HEK293 (cell line): ENCODE data around the gene LMBR1.

Experiments
- CTCF ChIA-PET: fragments of 350-600 bp; formaldehyde crosslinking; extraction: SDS; loops from one replicate; lab custom pipeline; 2021; ENCODE audit warnings: antibody characterized with exemption; lab: Yijun Ruan, JAX
- POLR2A ChIA-PET: fragments of 300-600 bp; formaldehyde crosslinking; extraction: SDS; loops from one replicate; lab custom pipeline; 2020; ENCODE audit warnings: antibody characterized with exemption, inconsistent platforms; lab: Yijun Ruan, JAX
- H3K27ac ChIP-seq: fragments of 200-500 bp; sonication (Bioruptor generic); 2 replicates; pipeline ENCODE4 v1.5.1; 2014; ENCODE audit warnings: low read depth, low read length, control low read depth, inconsistent platforms; ENCODE audit errors: extremely low read depth
- H3K36me3 ChIP-seq, 2 experiments: fragments of 200-500 bp in 1 of 2; sonication (Bioruptor generic) in 1 of 2; 1 replicate in 1 of 2; 2 replicates in 1 of 2; pipeline ENCODE4 v1.5.1; 2014 to 2017; ENCODE audit warnings: inconsistent platforms in 2 of 2, low read length in 2 of 2; ENCODE audit not compliant: control insufficient read depth in 2 of 2, insufficient read depth in 1 of 2
- H3K4me1 ChIP-seq: fragments of 200-500 bp; sonication (Bioruptor generic); 2 replicates; pipeline ENCODE4 v1.5.1; 2014; ENCODE audit warnings: mild to moderate bottlenecking, low read length, inconsistent platforms; ENCODE audit not compliant: control insufficient read depth, insufficient read depth
- H3K4me3 ChIP-seq: 2 replicates; pipeline ENCODE4 v1.5.1; 2011; ENCODE audit warnings: low read depth, mild to moderate bottlenecking, control low read depth, low read length, moderate library complexity
- H3K9me3 ChIP-seq: fragments of 200-500 bp; sonication (Bioruptor generic); 2 replicates; pipeline ENCODE4 v1.5.1; 2014; ENCODE audit warnings: low read depth, low read length, inconsistent platforms; ENCODE audit not compliant: control insufficient read depth, insufficient read depth
- BCL6B ChIP-seq: fragments of 450-650 bp; formaldehyde crosslinking; IDR thresholded peaks from 2 replicates; pipeline ENCODE4 v1.5.1; 2017; ENCODE audit warnings: missing biosample characterization, missing genetic modification characterization
- HOXD13 ChIP-seq: sonication (generic); formaldehyde crosslinking; IDR thresholded peaks from 2 replicates; pipeline ENCODE4 v1.8.0; 2022; ENCODE audit warnings: missing genetic modification reagents, borderline replicate concordance
- PRDM6 ChIP-seq: fragments of 450-650 bp; formaldehyde crosslinking; IDR thresholded peaks from 2 replicates; pipeline ENCODE4 v1.5.1; 2017; ENCODE audit warnings: missing biosample characterization, missing genetic modification characterization
- ZBTB48 ChIP-seq: fragments of 450-650 bp; formaldehyde crosslinking; IDR thresholded peaks from 2 replicates; pipeline ENCODE4 v1.5.1; 2016; ENCODE audit warnings: missing biosample characterization, missing genetic modification characterization
- ZBTB8A ChIP-seq: fragments of 450-650 bp; formaldehyde crosslinking; IDR thresholded peaks from 2 replicates; pipeline ENCODE4 v1.5.1; 2016; ENCODE audit warnings: missing biosample characterization, missing genetic modification characterization
- ZFP3 ChIP-seq: fragments of 450-650 bp; formaldehyde crosslinking; IDR thresholded peaks from 2 replicates; pipeline ENCODE4 v1.5.1; 2016; ENCODE audit warnings: low read depth, missing biosample characterization, missing genetic modification characterization
- ZIC2 ChIP-seq: fragments of 450-650 bp; formaldehyde crosslinking; IDR thresholded peaks from 2 replicates; pipeline ENCODE4 v1.5.1; 2016; ENCODE audit warnings: missing biosample characterization, missing genetic modification characterization
- ZNF114 ChIP-seq: fragments of 450-650 bp; formaldehyde crosslinking; IDR thresholded peaks from 2 replicates; pipeline ENCODE4 v1.5.0; 2017; ENCODE audit warnings: missing biosample characterization, missing genetic modification characterization
- ZNF16 ChIP-seq: fragments of 450-650 bp; formaldehyde crosslinking; IDR thresholded peaks from 2 replicates; pipeline ENCODE4 v1.5.1; 2016; ENCODE audit warnings: low read depth, missing biosample characterization, missing genetic modification characterization
- ZNF174 ChIP-seq: fragments of 450-650 bp; formaldehyde crosslinking; IDR thresholded peaks from 2 replicates; pipeline ENCODE4 v1.5.0; 2017; ENCODE audit warnings: missing biosample characterization, mild to moderate bottlenecking, missing genetic modification characterization
- ZNF292 ChIP-seq: fragments of 450-650 bp; formaldehyde crosslinking; IDR thresholded peaks from 2 replicates; pipeline ENCODE4 v1.5.1; 2016; ENCODE audit warnings: low read depth, missing biosample characterization, missing genetic modification characterization, borderline replicate concordance
- ZNF311 ChIP-seq: fragments of 450-650 bp; formaldehyde crosslinking; IDR thresholded peaks from 2 replicates; pipeline ENCODE4 v1.5.1; 2017; ENCODE audit warnings: missing biosample characterization, missing genetic modification characterization, borderline replicate concordance
- ZNF324 ChIP-seq: fragments of 450-650 bp; formaldehyde crosslinking; IDR thresholded peaks from 2 replicates; pipeline ENCODE4 v1.5.1; 2016; ENCODE audit warnings: missing biosample characterization, missing genetic modification characterization
- ZNF341 ChIP-seq: fragments of 450-650 bp; formaldehyde crosslinking; IDR thresholded peaks from 2 replicates; pipeline ENCODE4; 2016; ENCODE audit warnings: low read depth, missing biosample characterization, missing genetic modification characterization
- ZNF404 ChIP-seq: fragments of 450-650 bp; formaldehyde crosslinking; IDR thresholded peaks from 2 replicates; pipeline ENCODE4 v1.5.1; 2017; ENCODE audit warnings: missing biosample characterization, missing genetic modification characterization
- ZNF423 ChIP-seq: fragments of 450-650 bp; formaldehyde crosslinking; IDR thresholded peaks from 2 replicates; pipeline ENCODE4 v1.5.1; 2016; ENCODE audit warnings: missing biosample characterization, missing genetic modification characterization
- ZNF48 ChIP-seq: fragments of 450-650 bp; formaldehyde crosslinking; IDR thresholded peaks from 2 replicates; pipeline ENCODE4 v1.5.1; 2016; ENCODE audit warnings: missing biosample characterization, missing genetic modification characterization
- ZNF501 ChIP-seq: fragments of 450-650 bp; formaldehyde crosslinking; IDR thresholded peaks from 2 replicates; pipeline ENCODE4 v1.5.1; 2016; ENCODE audit warnings: missing biosample characterization, missing genetic modification characterization
- ZNF513 ChIP-seq: fragments of 450-650 bp; IDR thresholded peaks from 2 replicates; pipeline ENCODE4 v1.5.1; 2018; ENCODE audit warnings: missing biosample characterization, missing genetic modification characterization
- ZNF555 ChIP-seq: fragments of 450-650 bp; formaldehyde crosslinking; conservative IDR thresholded peaks from 2 replicates; pipeline ENCODE4 v1.5.1; 2017; ENCODE audit warnings: missing biosample characterization, mild to moderate bottlenecking, missing genetic modification characterization, inconsistent platforms
- ZNF600 ChIP-seq: fragments of 450-650 bp; formaldehyde crosslinking; IDR thresholded peaks from 2 replicates; pipeline ENCODE4 v1.5.1; 2016; ENCODE audit warnings: missing biosample characterization, missing genetic modification characterization
- ZNF621 ChIP-seq: fragments of 450-650 bp; formaldehyde crosslinking; IDR thresholded peaks from 2 replicates; pipeline ENCODE4 v1.5.1; 2017; ENCODE audit warnings: missing biosample characterization, missing genetic modification characterization
- ZNF624 ChIP-seq: fragments of 450-650 bp; formaldehyde crosslinking; IDR thresholded peaks from 2 replicates; pipeline ENCODE4 v1.5.1; 2017; ENCODE audit warnings: missing biosample characterization, missing genetic modification characterization
- ZNF677 ChIP-seq: fragments of 450-650 bp; IDR thresholded peaks from 2 replicates; pipeline ENCODE4 v1.5.0; 2018; ENCODE audit warnings: missing biosample characterization, mild to moderate bottlenecking, missing genetic modification characterization, moderate library complexity
- ZNF76 ChIP-seq: fragments of 450-650 bp; formaldehyde crosslinking; IDR thresholded peaks from 2 replicates; pipeline ENCODE4; 2016; ENCODE audit warnings: low read depth, missing biosample characterization, missing genetic modification characterization, borderline replicate concordance
- ZNF768 ChIP-seq: fragments of 450-650 bp; formaldehyde crosslinking; IDR thresholded peaks from 2 replicates; pipeline ENCODE4 v1.5.1; 2018; ENCODE audit warnings: missing biosample characterization, mild to moderate bottlenecking, missing genetic modification characterization
- ZSCAN4 ChIP-seq: fragments of 450-650 bp; formaldehyde crosslinking; IDR thresholded peaks from 2 replicates; pipeline ENCODE4 v1.5.1; 2017; ENCODE audit warnings: missing biosample characterization, missing genetic modification characterization
- ZSCAN5A ChIP-seq: fragments of 450-650 bp; formaldehyde crosslinking; IDR thresholded peaks from 2 replicates; pipeline ENCODE4 v1.5.1; 2016; ENCODE audit warnings: missing biosample characterization, missing genetic modification characterization
- ZXDB ChIP-seq: fragments of 450-650 bp; formaldehyde crosslinking; IDR thresholded peaks from 2 replicates; pipeline ENCODE4 v1.5.1; 2016; ENCODE audit warnings: missing biosample characterization, missing genetic modification characterization

The LMBR1 gene

GRCh38 chr7:156792611-156793010 lies 100.4 kb downstream of the LMBR1 start:
- Histone ChIP-seq H3K9me3 (no peaks in the 10 kb centered on the region), H3K27ac (no peak overlapping the region), H3K4me1 (no peaks in the 10 kb centered on the region), H3K36me3 (peaks cover 0 to 12% of the 10 kb centered on the region in 2 experiments; a peak in 1 of 3 replicates), H3K4me3 (no peak overlapping the region)
- CTCF ChIA-PET: interaction anchor here (1.4 kb wide), 1 partner anchor 27 kb away, joined by 5 read pairs; no protein-coding TSS in a partner anchor
- TF ChIP-seq ZNF555 (tag by site-specific recombination) (no peak), ZNF501 (tag by site-specific recombination) (no peak), ZNF292 (no peak), HOXD13 (CRISPR knock-in tag) (no peak), ZNF513 (no peak), ZNF174 (no peak), ZNF624 (tag by site-specific recombination) (no peak), ZSCAN4 (no peak)
- POLR2A ChIA-PET: no interaction called here

GRCh38 chr7:156791241-156791640 lies 101.7 kb downstream of the LMBR1 start:
- TF ChIP-seq ZNF311 (tag by site-specific recombination) (no peak), ZNF423 (tag by site-specific recombination) (no peak), ZNF621 (tag by site-specific recombination) (no peak), ZNF16 (no peak), ZNF341 (tag by site-specific recombination) (no peak), ZBTB8A (tag by site-specific recombination) (no peak), ZFP3 (tag by site-specific recombination) (no peak), PRDM6 (tag by site-specific recombination) (no peak), ZBTB48 (tag by site-specific recombination) (no peak), ZNF404 (no peak), ZXDB (no peak), ZNF48 (tag by site-specific recombination) (no peak), ZIC2 (no peak)
- CTCF ChIA-PET: no interaction called here
- POLR2A ChIA-PET: no interaction called here
- no peaks in the 10 kb centered on the region for H3K4me1 ChIP-seq
- no peak overlapping the region for H3K27ac ChIP-seq
- H3K36me3 ChIP-seq: peaks cover 0 to 12% of the 10 kb centered on the region in 2 experiments; a peak in 1 of 3 replicates
- H3K9me3 ChIP-seq: no peaks in the 10 kb centered on the region
- H3K4me3 ChIP-seq: no peak overlapping the region

GRCh38 chr7:156790264-156790663 lies 102.7 kb downstream of the LMBR1 start:
- CTCF ChIA-PET: interaction anchor here (1.1 kb wide), 1 partner anchor 11 kb away, joined by 6 read pairs; no protein-coding TSS in a partner anchor
- Histone ChIP-seq H3K9me3 (no peaks in the 10 kb centered on the region), H3K4me1 (no peaks in the 10 kb centered on the region), H3K36me3 (peaks cover 0 to 4% of the 10 kb centered on the region in 2 experiments; a peak in 1 of 3 replicates), H3K27ac (no peak overlapping the region), H3K4me3 (no peak overlapping the region)
- POLR2A ChIA-PET: no interaction called here
- no peak for TF ChIP-seq ZNF768 (tag by site-specific recombination)
- no peak for TF ChIP-seq ZNF324 (tag by site-specific recombination)
- TF ChIP-seq ZNF114 (tag by site-specific recombination): no peak
- TF ChIP-seq ZNF677 (tag by site-specific recombination): no peak
- no peak for TF ChIP-seq BCL6B (tag by site-specific recombination)
- TF ChIP-seq ZSCAN5A (tag by site-specific recombination): no peak
- no peak for TF ChIP-seq ZNF600 (tag by site-specific recombination)
- no peak for TF ChIP-seq ZNF76
